ENCODE results near the gene STX3.

STX3 gene

DNA sequence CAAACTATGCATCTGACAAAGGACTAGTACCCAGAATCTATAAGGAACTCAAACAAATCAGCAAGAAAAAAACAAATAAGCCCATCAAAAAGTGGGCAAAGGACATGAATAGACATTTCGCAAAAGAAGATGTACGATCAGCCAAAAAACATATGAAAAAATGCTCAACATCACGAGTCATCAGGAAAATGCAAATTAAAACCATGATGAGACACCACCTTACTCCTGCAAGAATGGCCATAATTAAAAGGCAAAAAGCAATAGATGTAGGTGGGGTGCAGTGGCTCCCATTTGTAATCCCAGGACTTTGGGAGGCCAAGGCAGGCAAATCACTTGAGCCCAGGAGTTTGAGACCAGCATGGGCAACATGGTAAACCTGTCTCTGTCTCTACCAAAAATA lies 31.1 kb upstream of the STX3 start:
- no peaks in the 10 kb centered on the region for H4K20me1 ChIP-seq (ENCODE audit: insufficient read depth, low read length)

GRCh38 chr11:59727426-59727825 lies 27.8 kb upstream of the STX3 start:
- no peak overlapping the region for H3K27ac ChIP-seq (ENCODE audit: low read length)
- no peaks in the 10 kb centered on the region for H3K4me1 ChIP-seq (ENCODE audit: low read length)
- no peaks in the 10 kb centered on the region for H4K20me1 ChIP-seq (ENCODE audit: insufficient read depth, low read length)
- TF ChIP-seq, protein P1, sequence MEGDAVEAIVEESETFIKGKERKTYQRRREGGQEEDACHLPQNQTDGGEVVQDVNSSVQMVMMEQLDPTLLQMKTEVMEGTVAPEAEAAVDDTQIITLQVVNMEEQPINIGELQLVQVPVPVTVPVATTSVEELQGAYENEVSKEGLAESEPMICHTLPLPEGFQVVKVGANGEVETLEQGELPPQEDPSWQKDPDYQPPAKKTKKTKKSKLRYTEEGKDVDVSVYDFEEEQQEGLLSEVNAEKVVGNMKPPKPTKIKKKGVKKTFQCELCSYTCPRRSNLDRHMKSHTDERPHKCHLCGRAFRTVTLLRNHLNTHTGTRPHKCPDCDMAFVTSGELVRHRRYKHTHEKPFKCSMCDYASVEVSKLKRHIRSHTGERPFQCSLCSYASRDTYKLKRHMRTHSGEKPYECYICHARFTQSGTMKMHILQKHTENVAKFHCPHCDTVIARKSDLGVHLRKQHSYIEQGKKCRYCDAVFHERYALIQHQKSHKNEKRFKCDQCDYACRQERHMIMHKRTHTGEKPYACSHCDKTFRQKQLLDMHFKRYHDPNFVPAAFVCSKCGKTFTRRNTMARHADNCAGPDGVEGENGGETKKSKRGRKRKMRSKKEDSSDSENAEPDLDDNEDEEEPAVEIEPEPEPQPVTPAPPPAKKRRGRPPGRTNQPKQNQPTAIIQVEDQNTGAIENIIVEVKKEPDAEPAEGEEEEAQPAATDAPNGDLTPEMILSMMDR (IDR thresholded peaks at IDR 0.05; ENCODE audit: low read depth, low read length) = no peak
- TF ChIP-seq EZH2phosphoT487 (IDR thresholded peaks at IDR 0.05; ENCODE audit: low read depth) = no peak
- no peaks in the 10 kb centered on the region for H3K79me2 ChIP-seq (ENCODE audit: low read length)
- no peak overlapping the region for H3K4me3 ChIP-seq (ENCODE audit: low read length)
- no peak overlapping the region for H2AFZ ChIP-seq (ENCODE audit: low read depth, low read length)
- H3K9ac ChIP-seq (ENCODE audit: low read length) = no peak overlapping the region
- H3K4me2 ChIP-seq (ENCODE audit: low read length) = no peak overlapping the region
- H3K9me3 ChIP-seq (ENCODE audit: insufficient read depth, low read length) = no peaks in the 10 kb centered on the region
- H3K27me3 ChIP-seq (ENCODE audit: low read depth, low read length) = peaks cover 8% of the 10 kb centered on the region
- no peaks in the 10 kb centered on the region for H3K36me3 ChIP-seq (replicated peaks; ENCODE audit: low read depth, low read length)

More for the DNA sequence above, 31.1 kb upstream of the STX3 start:
- no peaks in the 10 kb centered on the region for H3K9me3 ChIP-seq (ENCODE audit: insufficient read depth, low read length)
- no peak overlapping the region for H3K27ac ChIP-seq (ENCODE audit: low read length)
- H3K9ac ChIP-seq (ENCODE audit: low read length) = no peak overlapping the region
- H3K4me3 ChIP-seq (ENCODE audit: low read length) = no peak overlapping the region
- no peak overlapping the region for H2AFZ ChIP-seq (ENCODE audit: low read depth, low read length)
- H3K4me2 ChIP-seq (ENCODE audit: low read length) = no peak overlapping the region
- TF ChIP-seq EZH2phosphoT487 (IDR thresholded peaks at IDR 0.05; ENCODE audit: low read depth) = no peak
- TF ChIP-seq, protein P1 (IDR thresholded peaks at IDR 0.05; ENCODE audit: low read depth, low read length) = no peak
- H3K4me1 ChIP-seq (ENCODE audit: low read length) = no peaks in the 10 kb centered on the region
- H3K79me2 ChIP-seq (ENCODE audit: low read length) = no peaks in the 10 kb centered on the region
- H3K36me3 ChIP-seq (replicated peaks; ENCODE audit: low read depth, low read length) = no peaks in the 10 kb centered on the region
- peaks cover 16% of the 10 kb centered on the region for H3K27me3 ChIP-seq (ENCODE audit: low read depth, low read length)

DNA sequence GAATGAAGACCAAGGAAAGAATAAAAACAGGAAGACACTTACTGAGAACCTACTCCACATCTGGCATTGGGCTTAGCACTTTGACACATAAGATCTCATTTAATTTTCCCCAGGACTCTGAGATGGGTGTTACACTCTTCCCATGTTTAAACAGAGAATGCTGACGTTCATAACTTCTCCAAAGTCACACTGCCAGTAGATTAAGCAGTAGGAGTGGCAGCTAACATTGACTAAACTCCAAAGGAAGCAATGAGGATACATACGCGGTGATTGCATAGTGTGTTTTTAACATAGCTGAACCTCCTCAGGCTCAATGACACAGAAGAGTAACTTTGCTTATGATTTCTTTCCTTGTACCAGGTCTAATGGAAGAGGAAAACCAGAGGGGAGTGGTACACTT lies 27.0 kb upstream of the STX3 start:
- peaks cover 3% of the 10 kb centered on the region; the same call in 1 of the 2 replicates for H3K27me3 ChIP-seq (ENCODE audit: low read depth, low read length)
- no peaks in the 10 kb centered on the region for H3K79me2 ChIP-seq (ENCODE audit: low read length)
- H3K4me3 ChIP-seq (ENCODE audit: low read length) = no peak overlapping the region
- H3K9ac ChIP-seq (ENCODE audit: low read length) = no peak overlapping the region
- H3K36me3 ChIP-seq (replicated peaks; ENCODE audit: low read depth, low read length) = no peaks in the 10 kb centered on the region
- no peaks in the 10 kb centered on the region for H4K20me1 ChIP-seq (ENCODE audit: insufficient read depth, low read length)
- no peak overlapping the region for H3K27ac ChIP-seq (ENCODE audit: low read length)
- TF ChIP-seq, protein P1 (IDR thresholded peaks at IDR 0.05; ENCODE audit: low read depth, low read length) = no peak
- no peak for TF ChIP-seq EZH2phosphoT487 (IDR thresholded peaks at IDR 0.05; ENCODE audit: low read depth)
- H2AFZ ChIP-seq (ENCODE audit: low read depth, low read length) = no peak overlapping the region
- no peaks in the 10 kb centered on the region for H3K4me1 ChIP-seq (ENCODE audit: low read length)
- no peak overlapping the region for H3K4me2 ChIP-seq (ENCODE audit: low read length)
- no peaks in the 10 kb centered on the region for H3K9me3 ChIP-seq (ENCODE audit: insufficient read depth, low read length)

GRCh38 chr11:59728913-59729312 lies 26.3 kb upstream of the STX3 start:
- H2AFZ ChIP-seq (ENCODE audit: low read depth, low read length) = peak overlapping the region; percentile 57; the same call in 1 of the 2 replicates

More at GRCh38 chr11:59728913-59729312, 26.3 kb upstream of the STX3 start:
- no peak overlapping the region for H3K27ac ChIP-seq (ENCODE audit: low read length)
- H3K79me2 ChIP-seq (ENCODE audit: low read length) = no peaks in the 10 kb centered on the region
- TF ChIP-seq, protein P1 (IDR thresholded peaks at IDR 0.05; ENCODE audit: low read depth, low read length) = no peak
- no peak for TF ChIP-seq EZH2phosphoT487 (IDR thresholded peaks at IDR 0.05; ENCODE audit: low read depth)
- H3K4me3 ChIP-seq (ENCODE audit: low read length) = no peak overlapping the region
- no peaks in the 10 kb centered on the region for H4K20me1 ChIP-seq (ENCODE audit: insufficient read depth, low read length)
- no peaks in the 10 kb centered on the region for H3K4me1 ChIP-seq (ENCODE audit: low read length)
- no peak overlapping the region for H3K4me2 ChIP-seq (ENCODE audit: low read length)
- H3K36me3 ChIP-seq (replicated peaks; ENCODE audit: low read depth, low read length) = no peaks in the 10 kb centered on the region
- H3K9ac ChIP-seq (ENCODE audit: low read length) = no peak overlapping the region
- no peaks in the 10 kb centered on the region for H3K27me3 ChIP-seq (ENCODE audit: low read depth, low read length)
- no peaks in the 10 kb centered on the region for H3K9me3 ChIP-seq (ENCODE audit: insufficient read depth, low read length)

Measured in OCI-LY3 (cell line).